Measurements from ENCODE around the gene UCHL5.
"Not testable (repeated sequence)": the region's sequence is repeated elsewhere in the genome, so short reads cannot be mapped to it uniquely, and the experiment has no call there.

The UCHL5 gene

DNA sequence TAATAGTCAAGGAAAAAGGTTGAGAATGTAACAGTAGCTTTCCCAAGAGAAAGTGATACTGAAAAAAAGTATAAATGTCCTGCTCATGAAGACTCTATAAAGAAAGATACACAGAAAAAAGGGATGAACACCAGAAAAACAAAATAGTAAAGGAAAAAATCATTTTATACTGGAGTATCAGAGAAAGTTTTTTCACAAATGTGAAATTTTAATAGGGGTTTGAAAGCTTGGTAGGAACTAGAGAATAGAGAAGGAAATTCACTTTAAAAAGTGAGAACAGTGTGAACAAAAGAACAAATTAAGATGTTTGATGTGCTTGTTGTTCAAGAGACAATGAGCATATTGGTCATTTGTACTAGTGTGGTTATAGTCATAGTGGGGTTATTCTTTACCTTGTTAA, 25.6 kb downstream of the UCHL5 start:
- no peaks in the 10 kb centered on the region for H3K9me3 ChIP-seq (ENCODE audit: insufficient read depth, low read depth, low read length)
- H3K36me3 ChIP-seq (ENCODE audit: insufficient read depth, low read length), result peaks cover 8% of the 10 kb centered on the region
- H3K9ac ChIP-seq (ENCODE audit: low read depth, low read length), result no peak overlapping the region
- H3K4me3 ChIP-seq (ENCODE audit: low read length), result no peak overlapping the region
- no peaks in the 10 kb centered on the region for H3K4me1 ChIP-seq (ENCODE audit: insufficient read depth, low read length)
- no peak overlapping the region for H3K27ac ChIP-seq (ENCODE audit: low read depth, low read length)
- no peaks in the 10 kb centered on the region for H3K27me3 ChIP-seq (ENCODE audit: insufficient read depth, low read length)

DNA sequence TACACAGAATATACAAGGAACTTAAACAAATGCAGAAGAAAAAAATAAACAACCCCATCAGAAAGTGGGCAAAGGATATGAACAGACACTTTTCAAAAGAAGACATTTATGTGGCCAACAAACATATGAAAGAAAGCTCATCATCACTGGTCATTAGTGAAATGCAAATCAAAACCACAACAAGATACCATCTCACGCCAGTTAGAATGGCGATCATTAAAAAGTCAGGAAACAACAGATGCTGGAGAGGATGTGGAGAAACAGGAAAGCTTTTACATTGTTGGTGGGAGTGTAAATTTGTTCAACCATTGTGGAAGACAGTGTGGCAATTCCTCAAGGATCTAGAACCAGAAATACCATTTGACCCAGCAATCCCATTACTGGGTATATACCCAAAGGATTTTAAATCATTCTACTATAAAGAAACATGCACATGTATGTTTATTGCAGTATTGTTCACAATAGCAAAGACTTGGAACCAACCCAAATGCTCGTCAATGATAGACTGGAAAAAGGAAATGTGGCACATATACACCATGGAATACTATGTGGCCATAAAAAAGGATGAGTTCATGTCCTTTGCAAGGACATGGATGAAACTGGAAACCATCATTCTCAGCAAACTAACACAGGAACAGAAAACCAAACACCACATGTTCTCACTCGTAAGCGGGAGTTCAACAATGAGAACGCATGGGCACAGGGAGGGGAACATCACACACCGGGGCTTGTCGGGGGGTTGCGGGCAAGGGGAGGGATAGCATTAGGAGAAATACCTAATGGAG, 26.3 kb downstream of the UCHL5 start:
- 98% methylated on average over 9 of the region's 9 CpGs for WGBS
- H3K27ac ChIP-seq (ENCODE audit: low read depth, low read length); H3K27me3 ChIP-seq (ENCODE audit: insufficient read depth, low read length); H3K4me3 ChIP-seq (ENCODE audit: low read length); H3K9ac ChIP-seq (ENCODE audit: low read depth, low read length); H3K9me3 ChIP-seq (ENCODE audit: insufficient read depth, low read depth, low read length); H3K4me1 ChIP-seq (ENCODE audit: insufficient read depth, low read length): not testable (repeated sequence)
- H3K36me3 ChIP-seq (ENCODE audit: insufficient read depth, low read length), result peaks cover 14% of the 10 kb centered on the region

DNA sequence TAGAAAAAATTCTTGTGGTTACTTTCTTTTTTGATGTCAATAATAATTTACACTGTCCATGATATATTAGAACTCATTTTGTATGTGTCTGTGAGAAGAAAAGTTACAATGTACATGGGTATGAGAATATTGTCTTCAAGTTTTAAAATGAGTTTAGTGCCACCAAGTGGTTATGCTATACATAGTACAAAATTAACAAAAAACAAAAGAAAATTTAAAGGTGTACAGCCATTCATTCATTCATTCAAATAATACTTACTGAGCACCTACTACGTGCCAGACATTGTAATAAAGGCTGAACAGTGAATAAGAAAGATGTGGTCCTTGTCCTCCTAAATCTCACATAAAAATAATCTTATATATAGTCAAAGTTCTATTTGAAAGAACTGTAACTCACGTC, 27.7 kb downstream of the UCHL5 start:
- no peaks in the 10 kb centered on the region for H3K9me3 ChIP-seq (ENCODE audit: insufficient read depth, low read depth, low read length)
- 100% methylated on average over 1 of the region's 2 CpGs for WGBS
- no peaks in the 10 kb centered on the region for H3K27me3 ChIP-seq (ENCODE audit: insufficient read depth, low read length)
- H3K27ac ChIP-seq (ENCODE audit: low read depth, low read length), result no peak overlapping the region
- H3K36me3 ChIP-seq (ENCODE audit: insufficient read depth, low read length), result peaks cover 22% of the 10 kb centered on the region
- no peak overlapping the region for H3K4me3 ChIP-seq (ENCODE audit: low read length)
- no peaks in the 10 kb centered on the region for H3K4me1 ChIP-seq (ENCODE audit: insufficient read depth, low read length)
- H3K9ac ChIP-seq (ENCODE audit: low read depth, low read length), result no peak overlapping the region

DNA sequence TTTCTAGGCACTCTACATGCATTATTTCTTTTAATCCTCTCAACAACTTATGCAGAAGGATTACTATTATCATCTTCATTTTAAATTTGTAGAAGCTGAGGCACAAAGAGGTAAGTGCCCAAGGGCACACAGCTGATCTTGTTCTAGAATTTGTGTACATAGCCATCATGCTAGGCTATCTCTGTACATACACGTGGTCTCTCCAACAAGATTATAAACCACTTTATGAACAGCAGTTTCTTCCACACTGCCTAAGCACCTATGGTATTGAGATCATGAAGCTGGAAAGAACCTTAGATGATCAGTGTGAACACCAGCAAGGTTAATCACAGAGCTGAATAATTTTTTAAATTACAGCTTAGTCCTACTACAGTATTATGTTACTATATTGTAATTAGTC, 28.9 kb downstream of the UCHL5 start:
- H3K4me1 ChIP-seq (ENCODE audit: insufficient read depth, low read length), result no peaks in the 10 kb centered on the region
- H3K27me3 ChIP-seq (ENCODE audit: insufficient read depth, low read length), result no peaks in the 10 kb centered on the region
- H3K36me3 ChIP-seq (ENCODE audit: insufficient read depth, low read length), result peaks cover 30% of the 10 kb centered on the region
- H3K4me3 ChIP-seq (ENCODE audit: low read length), result no peak overlapping the region
- H3K9me3 ChIP-seq (ENCODE audit: insufficient read depth, low read depth, low read length), result no peaks in the 10 kb centered on the region
- H3K9ac ChIP-seq (ENCODE audit: low read depth, low read length), result no peak overlapping the region
- H3K27ac ChIP-seq (ENCODE audit: low read depth, low read length), result no peak overlapping the region
- WGBS, result 77% methylated on average over 1 of the region's 1 CpG

DNA sequence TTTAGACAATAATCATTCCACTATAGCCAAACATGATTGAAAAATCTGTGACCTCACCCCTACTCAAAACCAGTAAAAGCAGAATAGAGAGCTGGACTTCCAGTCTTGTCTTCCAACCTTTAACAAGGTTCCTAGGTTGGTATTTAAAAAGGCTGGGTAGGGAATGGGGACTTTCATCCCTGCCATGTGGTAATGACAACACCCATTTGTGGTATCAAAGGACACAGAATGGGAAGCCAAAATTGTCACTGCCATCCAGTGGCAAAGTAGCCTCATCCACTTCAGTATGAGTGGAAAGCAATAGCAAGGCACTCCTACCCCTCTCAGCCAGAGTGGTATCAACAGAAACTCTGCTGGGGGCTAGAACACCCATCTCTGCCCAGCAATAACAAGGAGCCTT, 33.9 kb downstream of the UCHL5 start:
- H3K9me3 ChIP-seq (ENCODE audit: insufficient read depth, low read depth, low read length), result no peaks in the 10 kb centered on the region
- H3K4me3 ChIP-seq (ENCODE audit: low read length), result no peak overlapping the region
- H3K4me1 ChIP-seq (ENCODE audit: insufficient read depth, low read length), result 0 out of 2 replicates have a peak, but pooled peaks cover 9% of the 10 kb centered on the region
- no peaks in the 10 kb centered on the region for H3K27me3 ChIP-seq (ENCODE audit: insufficient read depth, low read length)
- H3K36me3 ChIP-seq (ENCODE audit: insufficient read depth, low read length), result peaks cover 65% of the 10 kb centered on the region
- no peak overlapping the region for H3K27ac ChIP-seq (ENCODE audit: low read depth, low read length)
- H3K9ac ChIP-seq (ENCODE audit: low read depth, low read length), result no peak overlapping the region

DNA sequence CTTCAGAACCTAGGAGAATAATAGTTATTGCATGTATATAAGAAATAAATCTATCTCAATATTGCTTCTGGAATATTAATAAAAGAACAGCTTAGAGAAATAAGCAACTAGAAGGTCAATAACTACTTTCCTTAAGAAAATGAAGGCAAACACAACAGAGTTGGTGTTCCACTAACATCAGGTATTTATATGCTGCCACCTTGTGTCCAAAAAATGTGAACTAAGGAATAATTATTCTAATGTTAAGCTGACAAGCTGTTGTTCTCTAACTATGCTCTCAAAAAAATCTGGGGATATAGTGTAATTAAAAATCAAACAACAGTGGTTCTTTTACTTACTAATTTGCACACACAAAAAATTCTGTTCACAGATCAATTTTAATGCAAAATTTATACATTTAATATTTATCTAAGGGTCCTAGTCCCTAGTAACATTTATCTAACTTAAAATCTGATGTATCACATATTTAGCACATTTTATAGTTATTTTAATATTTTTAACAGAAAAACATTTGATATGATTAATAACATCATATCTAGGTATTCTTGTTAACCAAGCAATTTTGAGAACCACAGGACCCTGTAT, 39.6 kb downstream of the UCHL5 start:
- no peaks in the 10 kb centered on the region for H3K27me3 ChIP-seq (ENCODE audit: insufficient read depth, low read length)
- H3K4me1 ChIP-seq (ENCODE audit: insufficient read depth, low read length), result 0 out of 2 replicates have a peak, but pooled peaks cover 9% of the 10 kb centered on the region
- no peak overlapping the region for H3K27ac ChIP-seq (ENCODE audit: low read depth, low read length)
- no peaks in the 10 kb centered on the region for H3K9me3 ChIP-seq (ENCODE audit: insufficient read depth, low read depth, low read length)
- no peak overlapping the region for H3K4me3 ChIP-seq (ENCODE audit: low read length)
- H3K9ac ChIP-seq (ENCODE audit: low read depth, low read length), result no peak overlapping the region
- H3K36me3 ChIP-seq (ENCODE audit: insufficient read depth, low read length), result peaks cover 63% of the 10 kb centered on the region

DNA sequence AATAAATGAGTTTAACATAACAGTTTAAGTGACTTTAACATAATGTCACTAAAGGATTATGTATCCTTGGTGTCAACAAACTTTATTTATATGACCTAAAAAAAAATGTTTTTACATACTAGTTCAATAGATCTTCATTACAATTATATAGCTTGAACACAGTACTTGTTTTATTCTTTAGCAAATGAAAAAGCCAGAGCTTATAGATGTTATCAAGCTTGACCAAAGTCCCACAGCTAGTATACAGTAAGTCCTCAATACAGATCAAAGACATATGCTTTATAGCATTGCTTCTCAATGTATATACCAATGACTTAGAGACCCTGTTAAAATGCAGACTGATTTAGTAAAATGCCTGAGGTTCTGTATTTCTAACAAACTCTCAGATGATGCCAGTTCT, 42.4 kb downstream of the UCHL5 start:
- H3K9me3 ChIP-seq (ENCODE audit: insufficient read depth, low read depth, low read length), result no peaks in the 10 kb centered on the region
- no peak overlapping the region for H3K27ac ChIP-seq (ENCODE audit: low read depth, low read length)
- no peaks in the 10 kb centered on the region for H3K27me3 ChIP-seq (ENCODE audit: insufficient read depth, low read length)
- 0 out of 2 replicates have a peak, but pooled peaks cover 5% of the 10 kb centered on the region for H3K4me1 ChIP-seq (ENCODE audit: insufficient read depth, low read length)
- peaks cover 44% of the 10 kb centered on the region for H3K36me3 ChIP-seq (ENCODE audit: insufficient read depth, low read length)
- H3K9ac ChIP-seq (ENCODE audit: low read depth, low read length), result no peak overlapping the region
- no peak overlapping the region for H3K4me3 ChIP-seq (ENCODE audit: low read length)

DNA sequence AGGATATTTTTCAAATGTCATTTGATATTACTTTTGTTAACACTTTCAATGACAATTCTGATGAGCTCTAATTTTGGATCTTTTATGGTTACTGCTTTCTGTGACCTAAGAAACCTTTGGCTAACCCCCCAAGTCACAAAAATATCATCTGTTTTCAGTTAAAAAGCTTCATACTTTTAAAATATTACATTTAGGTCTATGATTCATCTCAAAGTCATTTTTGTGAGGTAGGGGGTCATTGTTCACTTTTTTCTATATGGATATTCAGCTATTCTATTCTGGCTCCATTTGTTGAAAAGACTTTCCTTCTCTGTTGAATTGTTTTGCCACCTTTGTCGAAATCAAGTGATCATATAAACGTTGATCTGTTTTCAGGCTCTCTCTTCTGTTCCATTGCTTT, 44.8 kb downstream of the UCHL5 start:
- Histone ChIP-seq H3K4me3 (ENCODE audit: low read length) (no peak overlapping the region), H3K36me3 (ENCODE audit: insufficient read depth, low read length) (peaks cover 26% of the 10 kb centered on the region), H3K27me3 (ENCODE audit: insufficient read depth, low read length) (no peaks in the 10 kb centered on the region), H3K4me1 (ENCODE audit: insufficient read depth, low read length) (no peaks in the 10 kb centered on the region), H3K9me3 (ENCODE audit: insufficient read depth, low read depth, low read length) (no peaks in the 10 kb centered on the region), H3K9ac (ENCODE audit: low read depth, low read length) (no peak overlapping the region), H3K27ac (ENCODE audit: low read depth, low read length) (no peak overlapping the region)
- WGBS, result 93% methylated on average over 2 of the region's 2 CpGs

DNA sequence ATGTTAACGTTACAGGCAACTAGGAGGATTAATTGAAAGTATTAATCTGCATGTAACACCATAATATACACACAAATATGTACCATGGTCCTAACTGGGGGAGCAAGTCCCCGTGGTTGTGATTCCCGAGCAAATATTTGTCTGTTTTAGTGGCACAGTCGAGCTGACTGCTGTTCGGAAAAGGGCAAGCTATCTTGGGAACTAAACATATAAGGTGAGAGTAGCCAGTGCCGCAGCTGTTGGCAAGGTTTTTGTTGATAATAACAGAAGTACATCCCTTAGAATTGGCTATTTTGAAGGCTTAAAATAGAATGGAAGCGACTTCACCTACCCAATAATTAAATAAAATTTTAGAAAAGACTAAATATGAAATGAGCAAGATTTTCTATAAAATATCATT, 45.5 kb downstream of the UCHL5 start:
- 97% methylated on average over 5 of the region's 7 CpGs for WGBS
- Histone ChIP-seq H3K9me3 (ENCODE audit: insufficient read depth, low read depth, low read length) (no peaks in the 10 kb centered on the region), H3K27ac (ENCODE audit: low read depth, low read length) (no peak overlapping the region), H3K27me3 (ENCODE audit: insufficient read depth, low read length) (no peaks in the 10 kb centered on the region), H3K4me3 (ENCODE audit: low read length) (no peak overlapping the region), H3K36me3 (ENCODE audit: insufficient read depth, low read length) (peaks cover 26% of the 10 kb centered on the region), H3K4me1 (ENCODE audit: insufficient read depth, low read length) (no peaks in the 10 kb centered on the region), H3K9ac (ENCODE audit: low read depth, low read length) (no peak overlapping the region)

DNA sequence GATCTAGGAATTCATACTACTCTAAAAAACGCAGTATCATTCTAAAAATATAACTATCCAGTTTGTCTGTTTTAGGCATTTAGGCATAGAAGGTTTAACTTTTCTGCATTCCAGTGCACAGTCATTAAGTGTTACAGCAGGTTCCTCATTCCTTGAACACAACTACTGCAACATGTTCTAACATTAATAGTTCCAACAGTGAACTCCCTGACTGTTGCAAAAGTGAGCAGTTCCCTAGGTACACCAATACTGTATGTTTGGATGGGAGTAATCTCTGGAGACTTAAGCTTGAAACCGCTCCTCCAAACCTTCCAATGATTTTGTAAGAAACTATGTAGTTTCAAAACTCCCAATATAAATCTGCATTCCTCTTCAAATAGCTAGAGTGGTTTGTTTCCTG, 46.2 kb downstream of the UCHL5 start:
- no peak overlapping the region for H3K4me3 ChIP-seq (ENCODE audit: low read length)
- peaks cover 21% of the 10 kb centered on the region for H3K36me3 ChIP-seq (ENCODE audit: insufficient read depth, low read length)
- no peaks in the 10 kb centered on the region for H3K9me3 ChIP-seq (ENCODE audit: insufficient read depth, low read depth, low read length)
- H3K27ac ChIP-seq (ENCODE audit: low read depth, low read length), result no peak overlapping the region
- WGBS, result 86% methylated on average over 1 of the region's 2 CpGs
- H3K27me3 ChIP-seq (ENCODE audit: insufficient read depth, low read length), result no peaks in the 10 kb centered on the region
- H3K9ac ChIP-seq (ENCODE audit: low read depth, low read length), result no peak overlapping the region
- H3K4me1 ChIP-seq (ENCODE audit: insufficient read depth, low read length), result no peaks in the 10 kb centered on the region

DNA sequence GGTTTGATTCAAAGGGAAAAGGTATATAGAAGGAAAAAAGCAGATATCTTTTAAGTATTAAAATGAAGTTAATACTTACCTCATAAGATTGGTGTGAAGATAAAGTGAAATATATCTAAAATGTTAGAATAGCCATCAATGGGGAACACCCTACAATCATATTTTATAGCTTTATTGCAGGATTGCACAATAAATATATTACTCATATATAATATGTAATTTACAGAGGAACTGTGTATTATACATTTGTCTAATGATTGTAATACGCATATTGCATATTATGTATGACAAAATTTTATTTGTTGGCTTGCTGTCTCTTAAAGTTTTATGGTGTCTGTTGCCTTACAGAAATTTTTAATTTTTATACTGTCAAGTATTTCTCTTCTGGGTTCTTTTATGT, 47.8 kb downstream of the UCHL5 start:
- H3K36me3 ChIP-seq (ENCODE audit: insufficient read depth, low read length), result peaks cover 8% of the 10 kb centered on the region
- no peaks in the 10 kb centered on the region for H3K27me3 ChIP-seq (ENCODE audit: insufficient read depth, low read length)
- WGBS, result 100% methylated on average over 1 of the region's 1 CpG
- no peak overlapping the region for H3K9ac ChIP-seq (ENCODE audit: low read depth, low read length)
- no peak overlapping the region for H3K27ac ChIP-seq (ENCODE audit: low read depth, low read length)
- no peak overlapping the region for H3K4me3 ChIP-seq (ENCODE audit: low read length)
- no peaks in the 10 kb centered on the region for H3K4me1 ChIP-seq (ENCODE audit: insufficient read depth, low read length)
- no peaks in the 10 kb centered on the region for H3K9me3 ChIP-seq (ENCODE audit: insufficient read depth, low read depth, low read length)

DNA sequence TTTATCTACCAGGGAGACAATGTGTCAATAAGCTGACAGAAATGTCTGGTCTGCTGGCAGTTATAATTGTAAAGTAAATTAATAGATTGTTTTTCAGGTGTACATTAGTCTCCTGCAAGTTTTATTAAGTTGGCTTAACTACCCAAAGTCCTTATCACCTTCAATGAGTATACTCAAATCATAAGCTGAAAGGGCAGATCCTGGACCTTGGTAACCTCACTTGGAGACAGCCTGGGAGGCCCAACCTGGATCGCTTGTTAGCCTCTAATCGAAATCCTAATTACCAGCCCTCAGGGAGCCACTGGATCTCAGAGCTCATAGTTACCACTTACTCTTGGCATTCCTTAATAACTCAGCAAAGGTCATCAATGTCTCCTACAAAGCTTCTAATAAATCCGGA, 49.7 kb downstream of the UCHL5 start:
- H3K9ac ChIP-seq (ENCODE audit: low read depth, low read length), result no peak overlapping the region
- peaks cover 4% of the 10 kb centered on the region; the same call in 1 of the 2 replicates for H3K9me3 ChIP-seq (ENCODE audit: insufficient read depth, low read depth, low read length)
- no peak overlapping the region for H3K4me3 ChIP-seq (ENCODE audit: low read length)
- H3K27ac ChIP-seq (ENCODE audit: low read depth, low read length), result no peak overlapping the region
- no peaks in the 10 kb centered on the region for H3K27me3 ChIP-seq (ENCODE audit: insufficient read depth, low read length)
- WGBS, result 90% methylated on average over 3 of the region's 3 CpGs
- H3K4me1 ChIP-seq (ENCODE audit: insufficient read depth, low read length), result no peaks in the 10 kb centered on the region
- H3K36me3 ChIP-seq (ENCODE audit: insufficient read depth, low read length), result no peaks in the 10 kb centered on the region

All from HUES64 (cell line).